Stimulated activated CD4-positive, alpha-beta T cell treated with anti-CD3 and anti-CD28 coated beads, Interleukin-1b, Interleukin-23, amount 100 ng/mL, for 1 hour (primary cell): ENCODE data around the gene GULP1.
"Not testable (repeated sequence)": the region's sequence is repeated elsewhere in the genome, so short reads cannot be mapped to it uniquely, and the experiment has no call there.

Source experiments
- DNase-seq, 2 donors: peaks; one replicate each; pipeline ENCODE4 v3.0.0-alpha.2; 2020; ENCODE audit warnings: low read depth in 2 of 2

The GULP1 gene

DNA sequence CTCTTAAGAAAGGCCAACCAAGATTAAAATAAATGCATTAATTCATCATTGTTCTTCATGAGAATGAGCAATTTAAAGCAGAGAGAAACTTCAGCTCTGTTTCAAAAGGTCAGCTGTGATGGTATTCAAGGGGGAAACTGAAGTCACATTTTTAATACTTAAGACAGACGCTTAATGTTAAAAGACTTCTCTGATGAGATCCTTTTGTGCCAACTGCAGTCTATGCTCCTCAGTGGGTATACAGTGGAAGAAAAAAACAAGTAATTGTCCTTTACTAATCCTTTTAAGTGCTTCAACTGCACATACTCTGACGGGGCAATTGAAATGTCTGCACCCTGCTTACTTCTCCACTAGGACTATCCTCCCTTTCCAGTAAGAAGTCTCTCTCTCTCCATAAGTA lies 309.7 kb downstream of the GULP1 start:
- DNase-seq = no peak

DNA sequence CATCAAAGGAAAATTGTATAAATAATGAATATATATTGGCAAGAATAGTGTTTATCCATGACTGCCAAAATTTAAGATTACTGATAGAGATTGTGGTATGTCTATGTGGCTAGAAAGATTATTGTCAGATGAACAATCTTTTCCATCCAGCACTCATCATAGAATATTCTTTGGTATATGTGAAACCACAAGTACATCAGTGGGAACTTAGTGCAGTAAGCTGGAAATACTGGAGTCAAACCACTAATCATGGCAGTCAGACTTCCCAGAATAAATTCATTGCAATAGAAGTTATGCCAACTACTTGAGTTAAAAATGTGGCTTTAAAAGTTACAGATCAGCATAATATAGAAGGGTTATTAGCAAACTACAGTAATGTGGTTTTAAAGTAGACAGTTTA lies 310.3 kb downstream of the GULP1 start:
- no peak for DNase-seq

DNA sequence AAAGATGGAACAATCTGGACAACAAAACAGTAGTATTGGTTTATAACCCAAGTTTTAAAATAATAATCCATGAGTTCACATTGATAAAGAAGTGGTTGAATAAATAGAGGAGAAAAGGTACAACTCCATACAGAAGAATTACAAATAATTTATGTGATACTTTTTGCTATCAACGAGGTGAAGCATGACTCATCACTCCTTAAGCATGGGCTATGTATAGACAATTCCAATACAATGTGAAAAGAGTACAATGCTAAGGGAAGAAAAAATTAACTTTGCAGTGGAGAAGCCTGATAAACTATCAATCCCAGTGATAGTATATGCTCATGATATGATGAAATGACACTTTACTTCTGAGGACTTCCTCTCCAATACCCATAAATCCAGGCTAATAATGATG lies 312.9 kb downstream of the GULP1 start:
- no peak for DNase-seq

DNA sequence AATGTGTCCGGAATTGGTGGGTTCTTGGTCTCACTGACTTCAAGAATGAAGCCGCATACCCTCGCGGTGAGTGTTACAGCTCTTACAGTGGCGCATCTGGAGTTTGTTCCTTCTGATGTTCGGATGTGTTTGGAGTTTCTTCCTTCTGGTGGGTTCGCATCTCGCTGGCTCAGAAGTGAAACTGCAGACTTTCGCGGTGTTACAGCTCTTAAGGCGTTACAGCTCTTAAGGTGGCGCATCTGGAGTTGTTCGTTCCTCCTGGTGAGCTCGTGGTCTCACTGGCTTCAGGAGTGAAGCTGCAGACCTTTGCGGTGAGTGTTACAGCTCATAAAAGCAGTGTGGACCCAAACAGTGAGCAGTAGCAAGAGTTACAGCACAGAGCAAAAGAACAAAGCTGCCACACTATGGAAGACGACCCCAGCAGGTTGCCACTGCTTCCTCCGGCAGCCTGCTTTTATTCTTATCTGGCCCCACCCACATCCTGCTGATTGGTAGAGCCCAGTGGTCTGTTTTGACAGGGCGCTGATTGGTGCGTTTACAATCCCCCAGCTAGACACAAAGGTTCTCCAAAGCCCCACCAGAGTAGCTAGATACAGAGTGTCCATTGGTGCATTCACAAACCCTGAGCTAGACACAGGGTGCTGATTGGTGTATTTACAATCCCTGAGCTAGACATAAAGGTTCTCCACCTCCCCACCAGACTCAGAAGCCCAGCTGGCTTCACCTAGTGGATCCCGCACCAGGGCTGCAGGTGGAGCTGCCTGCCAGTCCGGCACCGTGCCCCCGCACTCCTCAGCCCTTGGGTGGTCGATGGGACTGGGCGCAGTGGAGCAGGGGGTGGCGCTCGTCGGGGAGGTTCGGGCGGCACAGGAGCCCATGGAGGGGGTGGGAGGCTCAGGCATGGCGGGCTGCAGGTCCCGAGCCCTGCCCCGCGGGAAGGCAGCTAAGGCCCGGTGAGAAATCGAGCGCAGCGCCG lies 314.2 kb downstream of the GULP1 start:
- not testable (repeated sequence) for DNase-seq

DNA sequence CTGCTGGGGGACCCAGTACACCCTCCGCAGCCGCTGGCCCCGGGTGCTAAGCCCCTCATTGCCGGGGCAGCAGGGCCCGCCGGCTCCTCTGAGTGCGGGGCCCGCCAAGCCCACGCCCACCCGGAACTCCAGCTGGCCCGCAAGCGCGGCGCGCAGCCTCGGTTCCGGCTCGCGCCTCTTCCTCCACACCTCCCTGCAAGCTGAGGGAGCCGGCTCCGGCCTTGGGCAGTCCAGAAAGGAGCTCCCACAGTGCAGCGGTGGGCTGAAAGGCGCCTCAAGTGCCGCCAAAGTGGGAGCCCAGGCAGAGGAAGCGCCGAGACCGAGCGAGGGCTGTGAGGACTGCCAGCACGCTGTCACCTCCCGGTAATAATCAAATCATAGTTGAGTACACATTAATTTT lies 314.9 kb downstream of the GULP1 start:
- DNase-seq = not testable (repeated sequence)

DNA sequence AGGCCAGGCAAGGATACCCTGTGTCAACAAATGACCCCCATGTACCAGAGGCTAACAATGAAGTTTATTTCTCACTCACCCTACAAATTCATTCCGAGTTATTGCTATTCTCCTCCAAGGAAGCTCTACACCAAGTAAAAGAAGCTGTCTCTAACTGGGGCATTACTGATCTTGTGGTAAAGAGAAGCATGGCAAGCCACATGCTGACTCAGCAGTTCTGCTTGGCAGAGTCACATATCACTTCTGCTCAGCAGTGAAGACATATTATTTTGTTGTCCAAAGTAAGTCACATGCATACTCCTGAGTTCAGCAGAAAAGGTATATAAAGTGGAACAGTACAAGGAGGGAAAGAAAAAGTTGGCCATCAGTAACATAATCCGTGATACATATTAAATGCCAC lies 315.8 kb downstream of the GULP1 start:
- DNase-seq = no peak

DNA sequence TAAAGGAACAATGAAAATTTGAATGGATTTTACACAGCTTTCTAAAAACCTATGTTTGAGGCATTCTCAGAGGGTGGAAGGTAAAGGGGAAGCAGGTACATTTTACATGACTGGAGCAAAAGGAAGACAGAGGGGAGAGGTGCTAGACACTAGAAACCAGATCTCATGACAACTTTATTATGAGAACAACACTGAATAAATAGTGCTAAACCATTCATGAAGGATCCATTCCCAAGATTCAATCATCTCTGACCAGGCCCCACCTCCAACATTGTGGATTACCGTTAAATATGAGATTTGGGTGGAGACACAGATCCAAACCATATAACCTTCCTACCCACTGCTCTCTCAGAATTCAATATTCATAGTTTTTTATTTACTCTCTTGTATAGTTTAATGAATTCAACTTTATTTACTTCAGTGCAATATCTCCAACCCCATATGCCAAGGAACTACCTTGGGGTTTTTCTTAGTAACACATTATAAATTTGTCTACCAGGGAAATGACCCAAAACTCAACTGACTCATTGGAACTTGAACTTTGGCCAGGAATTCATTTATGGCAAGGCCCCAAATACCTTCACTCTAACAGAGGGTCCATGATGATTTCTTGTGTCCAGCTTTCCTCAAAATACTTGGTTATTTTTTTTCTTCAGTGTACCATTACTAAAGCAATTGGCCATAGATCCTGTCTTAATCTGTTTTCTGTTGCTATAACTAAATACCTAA lies 317.8 kb downstream of the GULP1 start:
- DNase-seq = no peak

DNA sequence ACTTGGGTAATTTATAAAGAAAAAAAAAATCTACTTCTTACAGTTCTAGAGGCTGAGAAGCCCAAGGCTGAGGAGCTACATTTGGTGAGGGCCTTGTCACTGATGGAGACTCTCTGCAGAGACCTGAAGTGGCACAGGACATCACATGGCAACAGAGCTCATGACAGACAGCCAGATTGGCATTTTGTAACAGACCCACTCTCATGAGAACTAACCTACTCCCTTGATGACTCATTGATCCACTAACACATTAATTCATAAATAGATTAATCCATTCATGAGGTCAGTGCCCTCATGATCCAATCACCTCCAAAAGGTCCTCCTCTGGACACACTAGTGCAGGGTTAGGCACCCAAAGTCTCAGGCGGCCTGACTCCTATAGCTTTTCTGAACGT lies 318.4 kb downstream of the GULP1 start:
- DNase-seq = no peak

DNA sequence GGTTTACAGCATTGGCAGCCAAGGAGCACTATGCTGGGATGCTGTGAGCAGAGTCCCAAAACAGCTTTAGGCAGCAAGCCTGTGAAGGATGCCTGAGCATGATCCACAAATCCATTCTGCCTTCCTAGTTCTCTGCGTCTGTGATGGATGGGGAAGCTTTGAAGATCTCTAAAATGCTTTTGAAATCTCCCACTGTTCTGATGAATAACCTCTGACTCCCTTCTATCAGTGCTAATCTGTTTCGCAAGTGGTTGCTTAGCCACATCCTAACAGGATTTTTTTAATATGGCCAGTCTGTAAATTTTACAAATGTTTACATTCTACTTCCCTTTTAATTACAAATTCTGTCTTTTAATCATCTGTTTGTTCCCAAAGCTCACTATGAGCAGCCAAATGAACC lies 319.2 kb downstream of the GULP1 start:
- DNase-seq = no peak

DNA sequence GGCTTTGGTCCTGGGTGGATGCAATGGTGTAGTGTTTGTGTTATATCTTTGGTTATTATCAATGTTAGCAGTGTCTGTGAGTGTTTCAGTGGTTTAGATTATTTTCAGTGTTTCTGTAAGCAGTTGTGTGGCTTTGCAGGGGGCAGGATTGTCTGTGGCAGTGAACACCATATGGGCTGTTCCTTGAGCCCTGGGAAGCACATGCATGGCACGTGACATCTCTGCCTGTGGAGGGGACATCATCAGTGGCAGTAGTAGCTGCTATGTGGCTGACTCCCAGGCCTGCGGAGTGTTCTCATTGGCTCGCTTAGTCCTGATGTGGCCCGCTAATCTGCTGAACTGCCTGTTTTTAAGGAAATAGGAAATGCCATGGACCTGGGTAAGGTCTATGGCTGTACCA lies 327.5 kb downstream of the GULP1 start:
- DNase-seq = no peak

DNA sequence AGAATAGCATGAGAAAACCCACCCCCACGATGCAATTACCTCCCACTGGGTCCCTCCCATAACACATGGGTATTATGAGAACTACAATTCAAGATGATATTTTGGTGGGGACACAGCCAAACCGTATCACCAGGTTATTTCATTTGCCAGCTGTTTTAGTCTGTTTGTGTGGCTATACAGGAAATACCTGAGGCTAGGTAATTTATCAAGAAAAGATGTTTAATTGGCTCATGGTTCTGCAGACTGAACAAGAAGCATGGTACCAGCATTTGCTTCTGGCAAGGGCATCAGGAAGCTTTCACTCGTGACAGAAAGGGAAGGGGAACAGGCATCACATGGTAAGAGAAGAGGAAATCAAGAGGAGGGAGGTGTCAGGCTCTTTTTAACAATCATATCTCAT lies 329.2 kb downstream of the GULP1 start:
- DNase-seq = no peak

DNA sequence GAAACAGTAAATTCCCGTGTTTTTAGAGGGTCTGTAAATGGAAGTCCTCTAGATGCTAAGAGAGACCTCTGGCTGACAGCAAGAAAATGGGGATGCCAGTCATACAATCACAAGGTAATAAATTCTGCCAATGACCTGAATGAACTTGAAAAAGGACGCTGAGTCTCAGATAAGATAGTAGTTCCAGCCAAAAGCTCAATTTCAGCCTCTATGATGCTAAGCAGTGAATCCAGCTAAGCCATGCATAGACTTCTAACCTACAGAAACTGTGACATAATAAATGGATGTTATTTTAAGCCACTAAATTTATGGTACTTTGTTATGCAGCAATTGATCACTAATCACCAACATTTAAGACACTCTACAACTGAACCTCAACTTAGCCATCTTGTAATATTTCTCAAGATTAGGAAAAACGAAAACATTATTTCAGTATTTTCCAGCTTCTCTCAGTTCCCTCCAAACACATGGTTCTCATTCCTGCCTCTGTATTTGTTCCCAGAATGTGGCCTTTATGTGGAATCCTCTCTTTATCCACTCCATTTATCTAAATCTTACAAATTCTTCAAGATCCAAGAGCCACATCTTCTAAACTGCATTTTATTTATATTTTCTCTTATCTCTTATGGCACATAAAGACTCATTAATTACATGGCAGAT lies 331.1 kb downstream of the GULP1 start:
- no peak for DNase-seq

DNA sequence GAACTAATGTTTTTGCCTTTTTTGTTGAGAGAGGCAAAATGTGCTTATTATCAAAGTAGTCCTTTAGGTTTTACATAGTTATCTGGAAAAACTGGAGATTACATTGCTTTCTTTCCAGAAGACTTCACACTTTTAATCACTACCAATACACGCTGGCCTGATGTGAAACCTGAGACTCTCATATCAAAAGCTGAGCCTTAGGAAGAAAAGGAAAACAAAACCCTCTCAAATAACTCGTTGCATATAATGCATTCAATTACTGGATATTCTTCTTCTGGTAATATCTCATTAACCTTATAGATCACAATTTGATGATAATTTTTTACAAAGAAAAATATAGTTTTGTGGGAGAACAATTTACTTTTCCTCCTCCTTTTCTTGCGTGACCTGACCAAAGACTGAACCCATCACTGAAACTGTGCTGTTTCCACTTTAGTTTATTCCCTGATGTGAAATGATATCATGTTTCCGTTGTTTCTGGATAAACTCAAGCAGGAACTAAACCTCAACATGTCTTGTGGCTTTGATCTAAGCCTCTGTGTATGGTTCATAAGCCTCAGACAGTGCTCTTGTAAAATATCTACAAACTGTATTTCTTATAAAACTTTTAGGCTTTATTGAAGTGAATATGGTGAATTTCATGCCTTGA lies 332.4 kb downstream of the GULP1 start:
- no peak for DNase-seq

DNA sequence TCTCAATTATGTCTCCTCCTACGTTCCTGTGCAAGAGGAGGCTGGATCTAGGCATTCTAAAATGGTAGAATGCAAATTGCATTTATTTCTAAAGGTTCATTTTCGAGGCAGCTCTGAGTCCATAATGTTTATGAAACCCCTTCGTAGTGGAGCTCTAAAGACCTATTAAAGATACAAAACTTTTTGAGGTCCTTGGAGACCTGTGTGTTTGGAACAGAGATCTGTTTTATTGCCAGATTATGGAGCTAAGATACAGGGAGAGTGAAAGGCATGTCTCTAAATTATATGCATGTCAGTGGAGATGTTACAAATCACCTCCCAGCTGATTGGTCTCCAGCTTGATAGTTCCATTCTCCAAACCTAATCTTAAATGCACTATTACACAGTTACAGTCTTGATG lies 335.8 kb downstream of the GULP1 start:
- no peak for DNase-seq

DNA sequence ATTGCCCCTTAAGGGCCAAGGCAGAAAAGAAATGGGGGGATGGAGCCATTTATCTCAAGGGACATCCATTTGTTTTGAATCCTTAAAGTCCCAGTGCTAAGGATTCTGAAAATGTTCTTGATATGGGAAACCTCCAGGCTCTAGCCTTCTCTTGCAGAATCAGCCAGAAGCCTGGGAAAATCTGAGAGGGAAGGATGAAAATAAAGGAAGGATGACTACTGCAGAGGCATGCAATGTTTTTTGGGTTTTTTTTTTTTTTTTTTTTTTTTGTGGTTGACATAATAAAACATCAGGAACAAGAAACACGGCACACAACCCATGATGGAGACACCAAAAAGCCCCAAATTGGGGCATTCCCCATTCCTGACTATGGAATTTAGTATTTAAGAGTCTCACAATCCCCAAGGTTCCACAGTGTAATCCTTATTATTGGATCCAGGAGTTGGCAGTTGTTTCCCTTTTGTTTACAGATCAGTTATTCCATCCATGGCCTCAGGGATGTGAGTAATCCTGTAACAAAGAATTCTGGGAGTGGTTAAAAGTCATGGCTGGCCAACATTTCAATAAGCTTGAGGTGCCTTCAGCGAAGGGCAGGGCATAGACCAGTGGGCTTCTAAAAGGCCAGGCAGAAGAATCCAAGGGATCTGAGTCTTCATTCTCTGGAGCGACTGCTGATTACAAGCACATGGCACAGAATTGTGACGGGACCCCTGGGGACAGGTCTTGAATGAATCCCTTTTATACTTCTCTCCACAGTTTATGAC lies 337.5 kb downstream of the GULP1 start:
- DNase-seq = no peak

DNA sequence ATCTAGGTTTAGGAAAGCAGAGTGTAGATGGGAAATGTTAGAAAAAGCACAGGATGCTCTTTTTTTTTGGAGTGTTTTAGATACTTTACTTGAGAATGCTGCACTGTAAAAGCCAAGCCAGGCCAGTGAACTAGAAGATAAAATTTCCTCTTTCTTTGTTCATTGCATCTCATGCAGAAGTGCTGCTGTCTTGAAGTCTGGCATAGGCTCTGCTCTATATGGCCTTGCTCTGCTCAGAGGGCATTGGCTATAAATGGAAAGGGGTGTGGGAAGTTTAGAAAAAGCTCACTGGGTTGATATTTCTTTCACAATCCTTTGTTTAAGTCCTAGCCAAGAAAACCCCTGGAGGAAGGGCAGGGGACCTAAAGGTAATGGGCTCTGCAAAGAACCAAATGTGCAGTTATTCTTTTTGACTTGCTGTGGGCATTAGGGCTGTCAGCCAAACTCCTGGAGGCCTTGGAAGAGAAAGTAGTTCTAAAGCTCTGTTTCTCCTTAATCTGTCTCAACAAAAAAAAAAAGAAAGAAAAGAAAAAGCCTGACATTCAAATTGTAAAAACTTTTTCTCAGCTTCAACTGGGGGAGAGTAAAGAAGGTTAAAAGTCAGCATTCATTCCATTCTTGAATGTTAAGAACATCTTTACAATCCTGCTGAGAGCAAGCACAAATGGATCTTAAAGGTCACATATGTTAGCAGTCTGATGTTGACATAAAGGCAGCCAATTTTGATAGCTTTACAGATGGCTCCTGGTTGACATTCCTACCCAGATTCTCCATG lies 338.3 kb downstream of the GULP1 start:
- no peak for DNase-seq

DNA sequence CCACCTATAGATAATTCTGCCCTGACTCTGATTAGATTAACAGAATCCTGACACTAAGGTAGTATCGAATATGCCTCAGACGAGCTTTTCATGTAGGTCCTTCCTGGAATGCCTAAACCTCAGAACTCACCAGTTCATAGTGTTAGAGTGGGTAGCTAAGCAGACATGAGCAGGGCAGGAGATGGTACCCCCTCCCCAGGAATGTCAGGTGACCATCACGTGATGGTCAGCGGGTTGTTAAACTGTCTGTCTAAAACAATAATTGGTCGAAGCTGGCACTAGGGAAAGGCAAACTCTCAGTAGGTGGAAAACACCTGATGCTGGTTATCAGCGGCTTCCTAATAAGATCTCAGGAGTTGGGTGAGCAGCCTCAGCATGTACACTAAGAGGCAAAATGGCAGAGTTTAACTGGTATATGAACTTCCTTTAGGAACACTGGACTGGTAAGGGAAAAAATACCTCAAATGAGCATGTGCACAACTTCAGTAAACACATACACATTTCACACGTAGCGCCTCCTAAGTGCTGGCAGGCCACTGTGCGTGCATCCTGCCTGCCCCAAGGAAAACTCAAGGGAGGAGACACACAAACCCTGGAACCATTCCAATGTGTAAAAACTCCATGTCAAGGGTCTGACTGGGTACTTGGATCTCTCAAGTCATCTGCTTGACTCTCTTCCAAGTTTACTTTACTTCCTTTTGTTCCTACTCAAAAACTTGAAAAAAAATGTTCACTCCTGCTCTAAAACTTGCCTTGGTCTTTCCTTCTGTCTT lies 339.5 kb downstream of the GULP1 start:
- no peak for DNase-seq

DNA sequence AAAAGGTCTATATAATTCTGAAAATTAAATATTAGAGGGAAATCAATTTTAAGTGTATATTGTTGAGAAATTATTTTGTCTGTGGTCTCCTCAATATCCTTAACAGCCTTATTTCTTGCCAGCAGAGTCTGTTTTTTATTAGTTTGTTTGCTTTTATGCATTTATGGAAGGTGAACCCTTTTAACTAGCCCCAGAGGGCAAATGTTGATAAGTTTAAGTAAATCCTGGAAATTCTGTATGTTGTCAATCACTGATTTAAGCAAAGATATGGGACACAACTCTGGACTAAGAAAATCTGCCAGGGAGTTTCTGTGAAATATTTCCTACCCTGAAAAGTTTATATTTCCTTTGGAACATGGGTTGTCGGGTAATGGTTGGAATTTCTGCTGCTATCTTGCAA lies 343.0 kb downstream of the GULP1 start:
- DNase-seq = no peak
